SH-SY5Y (cell line): Measurements from ENCODE around the gene FOXK2.

Source experiments
- GATA2 ChIP-seq: IDR thresholded peaks from 2 replicates; pipeline ENCODE4 v1.6.1; 2011; ENCODE audit warnings: mild to moderate bottlenecking, low read depth, low read length
- GATA3 ChIP-seq: IDR thresholded peaks from 2 replicates; pipeline ENCODE4 v1.6.1; 2011; ENCODE audit warnings: low read depth, mild to moderate bottlenecking, low read length, moderate library complexity

DNA sequence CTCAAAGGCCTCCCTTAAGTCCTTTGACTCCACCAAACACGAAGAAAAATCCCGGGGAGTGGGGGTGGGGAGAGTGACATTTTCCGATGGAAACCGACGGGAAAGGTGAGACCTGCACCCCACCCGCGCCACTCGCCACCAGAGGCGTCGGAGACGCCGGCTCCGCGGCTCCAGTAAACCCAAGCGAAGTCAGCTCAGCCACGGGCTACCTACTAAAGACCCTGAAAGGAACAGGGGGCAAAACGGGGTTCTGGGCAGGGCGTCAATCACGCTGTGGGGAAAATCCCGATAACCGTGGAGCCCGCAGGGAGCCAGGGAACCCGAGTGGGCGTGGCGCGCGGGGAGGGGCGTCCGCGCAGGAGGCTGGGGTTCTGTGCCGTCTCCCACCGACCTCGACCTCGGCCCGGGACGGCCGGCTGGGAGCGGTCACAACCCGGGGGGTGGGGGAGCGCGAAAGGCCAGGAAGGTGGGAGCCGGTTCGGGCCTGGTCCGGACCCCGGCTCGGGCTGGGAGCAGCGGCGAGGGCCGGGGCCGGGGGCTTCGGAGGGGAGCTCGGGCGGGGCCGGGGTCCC, 128.1 kb downstream of the FOXK2 start:
- TF ChIP-seq GATA3 (no peak), GATA2 (no peak)
